Vagina (tissue), 2 donors: ENCODE measurements around the gene SF3B2.

ENCODE experiments used
- CTCF ChIP-seq, 3 experiments: fragments of 450-650 bp in 2 of 3; fragments of 200-600 bp in 1 of 3; sonication (generic) in 1 of 3; IDR thresholded peaks; one replicate each; pipeline ENCODE4 v1.5.1; 2017 to 2019; ENCODE audit warnings: antibody characterized with exemption in 3 of 3, mild to moderate bottlenecking in 2 of 3, moderate library complexity in 2 of 3
- POLR2A ChIP-seq, 2 donors: fragments of 450-650 bp; IDR thresholded peaks; one replicate each; pipeline ENCODE4 v1.6.1; 2017; ENCODE audit warnings: antibody characterized with exemption in 2 of 2, mild to moderate bottlenecking in 2 of 2, moderate library complexity in 2 of 2

GRCh38 chr11:66016793-66017177, 35.4 kb upstream of the SF3B2 start:
- TF ChIP-seq CTCF (IDR thresholded peaks at IDR 0.05) (no peak), POLR2A (IDR thresholded peaks at IDR 0.05) (no peak)
